ENCODE data around the gene PARPBP. TPM values are rescaled to one million over a fixed set of nuclear protein-coding genes. Genes with fewer than 3 reads are reported as not detected.
A peak's percentile ranks its signal among the peaks of the same experiment; 100 is the strongest.
"Not testable (repeated sequence)": the region's sequence is repeated elsewhere in the genome, so short reads cannot be mapped to it uniquely, and the experiment has no call there.

Gene PARPBP
- total and polyA plus RNA-seq, 7 donors: 1.2 to 7.9 (median 1.9) TPM

GRCh38 chr12:102232036-102232435 is 112.1 kb downstream of the PARPBP start:
- Histone ChIP-seq H3K9me3 (no peaks in the 10 kb centered on the region), H3K36me3 (no peaks in the 10 kb centered on the region), H3K27ac (peak overlapping the region in 1 of 4 donors; percentile 5), H3K4me3 (no peak overlapping the region), H3K27me3 (no peaks in the 10 kb centered on the region), H3K4me1 (peaks cover 0 to 21% (median 0%) of the 10 kb centered on the region in 4 donors)
- TF ChIP-seq, protein P1, sequence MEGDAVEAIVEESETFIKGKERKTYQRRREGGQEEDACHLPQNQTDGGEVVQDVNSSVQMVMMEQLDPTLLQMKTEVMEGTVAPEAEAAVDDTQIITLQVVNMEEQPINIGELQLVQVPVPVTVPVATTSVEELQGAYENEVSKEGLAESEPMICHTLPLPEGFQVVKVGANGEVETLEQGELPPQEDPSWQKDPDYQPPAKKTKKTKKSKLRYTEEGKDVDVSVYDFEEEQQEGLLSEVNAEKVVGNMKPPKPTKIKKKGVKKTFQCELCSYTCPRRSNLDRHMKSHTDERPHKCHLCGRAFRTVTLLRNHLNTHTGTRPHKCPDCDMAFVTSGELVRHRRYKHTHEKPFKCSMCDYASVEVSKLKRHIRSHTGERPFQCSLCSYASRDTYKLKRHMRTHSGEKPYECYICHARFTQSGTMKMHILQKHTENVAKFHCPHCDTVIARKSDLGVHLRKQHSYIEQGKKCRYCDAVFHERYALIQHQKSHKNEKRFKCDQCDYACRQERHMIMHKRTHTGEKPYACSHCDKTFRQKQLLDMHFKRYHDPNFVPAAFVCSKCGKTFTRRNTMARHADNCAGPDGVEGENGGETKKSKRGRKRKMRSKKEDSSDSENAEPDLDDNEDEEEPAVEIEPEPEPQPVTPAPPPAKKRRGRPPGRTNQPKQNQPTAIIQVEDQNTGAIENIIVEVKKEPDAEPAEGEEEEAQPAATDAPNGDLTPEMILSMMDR (IDR thresholded peaks at IDR 0.05): no peak
- TF ChIP-seq POLR2A (IDR thresholded peaks at IDR 0.05): no peak
- TF ChIP-seq POLR2AphosphoS5 (IDR thresholded peaks at IDR 0.05): no peak
- no peak for TF ChIP-seq EP300 (IDR thresholded peaks at IDR 0.05)
- intact Hi-C loops (cut with DNase I): no loop called here
- no peak for DNase-seq

GRCh38 chr12:102232446-102232845 is 112.5 kb downstream of the PARPBP start:
- no peaks in the 10 kb centered on the region for H3K27me3 ChIP-seq
- 92 to 93% methylated on average over 1 of the region's 1 CpG for WGBS, 2 donors
- DNase-seq: peak; percentile 64
- peaks cover 0 to 20% (median 0%) of the 10 kb centered on the region in 4 donors for H3K4me1 ChIP-seq
- TF ChIP-seq, protein P1 (IDR thresholded peaks at IDR 0.05): no peak
- peak; percentile 34 to 59 (median 40) for TF ChIP-seq POLR2AphosphoS5 (IDR thresholded peaks at IDR 0.05)
- no peaks in the 10 kb centered on the region for H3K36me3 ChIP-seq
- no peaks in the 10 kb centered on the region for H3K9me3 ChIP-seq
- intact Hi-C loops (cut with DNase I): no loop called here
- no peak overlapping the region for H3K4me3 ChIP-seq
- peak overlapping the region in 1 of 4 donors; percentile 5 for H3K27ac ChIP-seq

DNA sequence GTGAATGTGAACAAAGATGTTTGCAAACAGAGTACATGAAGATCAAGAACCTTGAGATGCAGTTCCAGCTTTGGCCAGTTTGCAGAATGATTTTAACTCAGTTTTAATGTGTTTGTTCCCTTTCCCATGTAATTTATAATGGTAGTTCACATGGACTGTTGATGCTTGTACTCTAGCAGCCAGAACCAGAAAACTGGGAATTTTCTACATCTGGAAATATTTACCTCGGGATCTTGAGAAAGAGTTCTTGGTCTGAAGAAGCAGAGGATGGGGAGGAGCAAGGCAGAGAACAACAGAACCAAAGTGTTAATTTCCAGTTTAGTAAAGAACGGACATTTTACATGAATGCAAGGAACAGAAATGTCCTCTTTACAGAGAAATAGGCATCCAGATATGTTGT is 114.6 kb downstream of the PARPBP start:
- intact Hi-C loops (cut with DNase I): no loop called here
- no peaks in the 10 kb centered on the region for H3K36me3 ChIP-seq
- peaks cover 0 to 14% (median 0%) of the 10 kb centered on the region in 4 donors for H3K4me1 ChIP-seq
- no peaks in the 10 kb centered on the region for H3K9me3 ChIP-seq
- 74 to 84% methylated on average over 2 of the region's 2 CpGs for WGBS, 2 donors
- no peak for TF ChIP-seq EP300 (IDR thresholded peaks at IDR 0.05)
- no peak for TF ChIP-seq POLR2AphosphoS5 (IDR thresholded peaks at IDR 0.05)
- no peak for TF ChIP-seq POLR2A (IDR thresholded peaks at IDR 0.05)
- TF ChIP-seq, protein P1 (IDR thresholded peaks at IDR 0.05): no peak
- no peaks in the 10 kb centered on the region for H3K27me3 ChIP-seq
- no peak overlapping the region for H3K27ac ChIP-seq
- no peak overlapping the region for H3K4me3 ChIP-seq
- DNase-seq: no peak

GRCh38 chr12:102240859-102241258 is 120.9 kb downstream of the PARPBP start:
- intact Hi-C loops (cut with DNase I); H3K36me3 ChIP-seq; H3K4me3 ChIP-seq; H3K27me3 ChIP-seq; DNase-seq; H3K9me3 ChIP-seq; H3K4me1 ChIP-seq; H3K27ac ChIP-seq: not testable (repeated sequence)
- 97 to 100% methylated on average over 2 of the region's 2 CpGs for WGBS, 2 donors

Small RNA genes within 50 kb of the gene (small RNA-seq; reads per million reads assigned to genes)
- gene RN7SL793P: 0 reads per million in 3 donors

Other genes with a start within 250 kb of the PARPBP start
- gene DRAM1, start 242.6 kb upstream of the PARPBP start, total RNA-seq: 10 to 100 TPM; 13.3 to 21.6 (median 18.1) TPM
- gene DRAM1, start 242.6 kb upstream of the PARPBP start, polyA plus RNA-seq: 10 to 100 TPM in 2 of 3 donors, 1 to 10 TPM in 1; 4.2 to 15.3 (median 10.9) TPM
- gene WASHC3, start 58.2 kb upstream of the PARPBP start, total RNA-seq: 100 to 1,000 TPM in 1 of 4 donors, 10 to 100 TPM in 3; 90.0 to 115 (median 95.6) TPM
- 10 to 100 TPM; 45.0 to 52.0 (median 45.9) TPM for gene WASHC3, start 58.2 kb upstream of the PARPBP start, polyA plus RNA-seq
- gene NUP37, start 69 bp upstream of the PARPBP start, total RNA-seq: 10 to 100 TPM; 16.1 to 24.3 (median 18.6) TPM
- gene NUP37, start 69 bp upstream of the PARPBP start, polyA plus RNA-seq: 10 to 100 TPM; 12.0 to 30.2 (median 22.2) TPM
- not detected for gene PMCH, start 77.7 kb downstream of the PARPBP start, total RNA-seq
- under 1 TPM in 1 of 3 donors, not detected in 2; 0.26 TPM for gene PMCH, start 77.7 kb downstream of the PARPBP start, polyA plus RNA-seq